Bronchial epithelial cell (primary cell): ENCODE results near the gene SCP2. TPM values are rescaled to one million over a fixed set of nuclear protein-coding genes. Genes with fewer than 3 reads are reported as not detected.

ENCODE experiments used
- DNase-seq: peaks from one replicate; pipeline ENCODE4 v3.0.0-alpha.2; 2010; ENCODE audit warnings: low read depth
- FAIRE-seq: peaks from 2 replicates; lab custom pipeline; 2011; peaks lifted over from hg19 to GRCh38; lab: Jason Lieb, UNC
- H3K27me3 ChIP-seq: 2 replicates; pipeline ENCODE4 v1.5.1; 2011; ENCODE audit warnings: low read length; ENCODE audit not compliant: control insufficient read depth, insufficient read depth
- H3K36me3 ChIP-seq: 2 replicates; pipeline ENCODE4 v1.5.1; 2011; ENCODE audit warnings: low read length; ENCODE audit not compliant: control insufficient read depth, insufficient read depth
- H3K4me3 ChIP-seq: 2 replicates; pipeline ENCODE4 v1.5.1; 2011; ENCODE audit warnings: mild to moderate bottlenecking, low read depth, low read length, control low read depth
- CTCF ChIP-seq: IDR thresholded peaks from 2 replicates; pipeline ENCODE4 v1.5.1; 2011; ENCODE audit warnings: mild to moderate bottlenecking, moderate library complexity, low read length, control low read depth, inconsistent platforms; ENCODE audit not compliant: insufficient read depth, severe bottlenecking
- total RNA-seq: library from RNA; depleted of rRNA; stranded (reverse); fragments of >200 nt; gene quantifications from 2 replicates; pipeline ENCODE4 v1.2.1, GENCODE V29; 2014

The SCP2 gene
- total RNA-seq, 1 donor from 2014 or later, result 65.8 TPM

GRCh38 chr1:53061123-53061858 is 134.2 kb downstream of the SCP2 start:
- Histone ChIP-seq H3K27me3 (peaks cover 28% of the 10 kb centered on the region), H3K4me3 (no peak overlapping the region), H3K36me3 (no peaks in the 10 kb centered on the region)
- no peak for FAIRE-seq
- TF ChIP-seq CTCF, result no peak
- DNase-seq, result no peak

DNA sequence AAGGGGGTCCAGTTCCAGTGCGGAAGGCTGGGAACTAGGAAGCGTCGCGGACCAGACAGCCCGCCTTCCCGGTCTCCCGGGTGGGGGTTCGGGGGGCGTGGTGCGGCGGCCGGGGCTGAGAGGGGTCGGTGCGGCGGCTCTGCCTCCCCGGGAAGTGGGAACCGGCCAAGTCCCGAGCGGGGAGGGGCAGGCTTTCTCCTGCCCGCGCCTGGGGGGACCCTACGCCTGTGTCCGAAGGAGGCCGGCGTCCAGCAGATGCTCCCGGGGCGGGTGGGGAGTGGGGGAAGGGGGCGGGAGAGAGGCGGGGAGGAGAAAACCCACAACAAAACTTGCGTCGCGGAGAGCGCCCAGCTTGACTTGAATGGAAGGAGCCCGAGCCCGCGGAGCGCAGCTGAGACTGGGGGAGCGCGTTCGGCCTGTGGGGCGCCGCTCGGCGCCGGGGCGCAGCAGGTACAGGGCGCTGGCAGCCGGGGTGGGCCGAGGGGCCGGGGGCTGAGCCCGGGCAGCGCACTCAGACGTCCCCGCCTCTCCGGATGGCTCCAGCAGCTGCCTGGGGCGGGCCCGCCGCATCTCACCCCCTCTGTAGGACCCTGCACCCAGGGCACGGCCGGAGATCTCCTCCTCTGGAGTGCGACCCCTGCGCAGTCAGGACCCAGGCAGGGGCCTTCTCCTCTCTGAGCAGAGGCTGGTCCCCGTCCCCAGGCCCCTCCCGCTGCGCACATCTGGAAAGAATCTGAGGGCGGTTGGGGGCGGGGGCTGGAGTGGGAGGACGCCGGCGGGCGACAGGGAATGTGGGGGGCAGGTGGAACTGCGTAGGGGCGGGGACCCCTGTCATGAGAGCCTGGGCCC is 135.0 kb downstream of the SCP2 start, which contains the start of gene PODN:
PODN (plus strand) TSS at position 355 of the 849 bp plus-strand sequence. CDS start 7,643 bp downstream, outside the sequence.
- no peak for TF ChIP-seq CTCF
- DNase-seq (no peak), FAIRE-seq (no peak)
- Histone ChIP-seq H3K36me3 (no peaks in the 10 kb centered on the region), H3K27me3 (peaks cover 28% of the 10 kb centered on the region), H3K4me3 (peak within 1 kb of the TSS; percentile 9)

DNA sequence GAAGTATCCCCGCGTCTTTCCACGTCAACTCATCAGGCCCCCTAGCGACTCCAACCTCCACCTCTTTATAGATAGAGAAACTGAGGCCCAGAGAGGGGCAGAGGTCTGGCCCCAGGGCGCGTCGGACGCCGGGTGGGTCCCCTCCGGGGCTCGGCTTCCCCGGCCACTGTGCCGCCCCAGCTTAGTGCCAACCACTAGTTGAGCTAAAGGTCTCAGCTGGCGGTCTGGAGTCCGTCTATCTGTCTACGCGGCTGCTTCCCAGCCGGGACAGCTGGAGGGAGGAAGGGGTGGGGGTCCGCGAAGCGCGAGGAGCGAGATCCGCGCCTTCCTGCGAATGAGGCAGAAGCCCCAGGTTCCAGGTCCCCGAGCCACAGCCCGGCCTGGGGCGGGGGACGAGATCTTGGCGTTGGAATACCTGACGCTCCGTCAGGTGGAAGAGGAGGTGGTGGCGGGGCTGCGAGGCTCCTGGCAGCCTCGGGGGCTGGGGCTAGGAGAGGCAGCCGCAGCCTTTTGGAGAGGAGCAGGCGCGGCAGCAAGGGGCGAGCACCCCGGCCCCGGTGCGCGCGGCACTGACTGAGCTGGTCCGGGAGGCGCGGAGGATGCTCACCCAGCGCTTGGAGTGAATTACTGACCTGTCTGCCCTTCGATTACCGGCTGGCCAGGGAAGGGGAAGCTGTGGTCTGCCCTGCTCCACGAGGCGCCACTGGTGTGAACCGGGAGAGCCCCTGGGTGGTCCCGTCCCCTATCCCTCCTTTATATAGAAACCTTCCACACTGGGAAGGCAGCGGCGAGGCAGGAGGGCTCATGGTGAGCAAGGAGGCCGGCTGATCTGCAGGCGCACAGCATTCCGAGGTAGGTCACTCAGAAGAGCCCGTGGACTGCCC is 135.9 kb downstream of the SCP2 start:
- TF ChIP-seq CTCF, result no peak
- no peaks in the 10 kb centered on the region for H3K36me3 ChIP-seq
- H3K27me3 ChIP-seq, result peaks cover 28% of the 10 kb centered on the region
- no peak overlapping the region for H3K4me3 ChIP-seq
- DNase-seq (no peak), FAIRE-seq (no peak)

DNA sequence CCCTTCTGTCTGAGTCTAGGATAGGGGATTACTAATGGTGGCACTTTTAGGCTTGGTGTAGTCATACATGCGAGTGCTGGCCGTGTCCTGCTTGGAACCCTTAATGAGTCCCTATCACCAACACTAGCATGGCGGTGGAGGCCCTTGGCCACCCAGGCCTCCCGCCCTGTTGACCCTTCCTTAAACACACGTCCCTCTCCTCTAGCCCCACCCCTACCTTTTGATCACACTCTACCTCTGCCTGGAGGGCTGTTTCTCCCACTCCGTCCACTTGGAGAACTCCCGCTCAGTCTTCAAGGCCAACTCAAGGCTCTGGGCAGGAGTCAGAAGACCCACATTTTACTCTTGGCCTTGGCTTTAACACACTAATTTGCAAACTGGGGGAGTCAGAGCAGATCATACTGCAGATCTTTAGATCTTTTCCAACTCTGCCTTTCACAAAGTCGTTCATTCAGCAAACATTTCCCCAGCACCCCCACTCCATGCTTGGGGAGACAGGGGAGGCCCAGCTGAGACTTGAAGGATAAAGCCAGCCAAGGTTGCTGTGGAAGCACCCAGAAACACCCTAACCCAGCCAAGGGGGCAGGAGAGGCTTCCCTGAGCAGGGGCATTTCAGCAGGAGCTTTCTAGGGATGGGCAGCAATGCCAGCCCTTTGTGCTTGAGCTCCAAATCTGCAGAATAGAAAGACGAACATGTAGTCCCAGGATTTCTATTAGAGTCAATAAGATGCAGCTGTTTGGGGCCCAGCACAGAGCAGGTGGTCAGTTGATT is 136.9 kb downstream of the SCP2 start:
- no peak for TF ChIP-seq CTCF
- H3K27me3 ChIP-seq, result peaks cover 28% of the 10 kb centered on the region
- FAIRE-seq (no peak), DNase-seq (no peak)
- no peak overlapping the region for H3K4me3 ChIP-seq
- no peaks in the 10 kb centered on the region for H3K36me3 ChIP-seq

DNA sequence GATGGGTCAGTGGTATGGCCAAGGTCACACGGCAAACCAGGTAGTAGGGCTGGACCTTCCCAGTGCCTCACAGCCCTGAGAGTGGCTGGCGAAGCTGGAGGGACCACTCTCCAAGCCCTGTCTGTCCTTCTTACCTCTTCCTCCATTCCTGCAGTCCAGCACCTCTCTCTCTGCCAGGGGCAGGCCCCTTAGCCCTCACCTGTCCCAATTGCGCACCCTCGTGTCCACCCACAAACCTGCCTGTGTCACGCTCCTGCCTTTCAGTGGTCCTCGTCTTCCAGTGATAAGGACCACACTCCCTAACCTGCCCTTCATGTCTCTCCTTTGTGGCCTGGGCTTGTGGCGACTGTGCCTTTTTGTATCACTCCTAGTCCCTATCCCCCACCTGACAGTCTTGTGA is 138.3 kb downstream of the SCP2 start:
- no peaks in the 10 kb centered on the region for H3K36me3 ChIP-seq
- DNase-seq (no peak), FAIRE-seq (no peak)
- H3K4me3 ChIP-seq, result no peak overlapping the region
- H3K27me3 ChIP-seq, result peaks cover 28% of the 10 kb centered on the region
- no peak for TF ChIP-seq CTCF
